DMS153 treated with DMSO at 0.1 percent for 48 hours (cell line): ENCODE results near the gene KCNQ2.

Experiments
- DNase-seq: peaks from one replicate; lab custom pipeline; 2025; ENCODE audit not compliant: unreplicated experiment; lab: John Stamatoyannopoulos, UW

Gene KCNQ2

DNA sequence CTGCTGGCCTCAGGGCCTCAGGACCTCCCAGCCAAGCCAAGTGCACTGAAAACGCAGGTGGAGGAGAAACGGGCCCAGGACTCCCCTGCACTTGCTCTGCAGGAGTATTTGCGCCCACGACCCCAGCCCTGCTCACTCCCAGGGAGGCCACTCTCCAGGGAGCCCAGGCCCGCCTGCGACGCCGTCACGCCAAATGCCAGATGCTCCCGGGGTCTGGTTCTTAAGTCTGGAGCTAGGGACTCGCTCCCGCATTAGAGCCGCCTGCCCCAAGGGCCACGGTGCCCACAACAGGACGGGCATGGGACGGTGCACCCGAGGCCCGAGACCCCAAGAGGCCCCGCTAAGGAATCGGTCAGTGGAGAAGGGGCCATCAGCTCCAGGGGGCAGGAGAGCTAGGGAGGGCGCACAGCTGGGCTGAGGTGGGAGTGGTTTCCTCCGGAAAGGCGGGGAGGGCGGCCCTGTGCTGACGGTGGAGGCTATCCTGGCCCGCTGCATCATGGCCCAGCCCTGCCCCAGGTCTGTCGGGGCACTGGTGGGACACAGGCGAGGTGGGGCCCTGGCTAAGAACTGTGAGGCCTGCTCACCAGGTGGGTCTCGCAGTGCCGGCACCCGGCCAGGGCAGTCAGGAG is 67.2 kb downstream of the KCNQ2 start:
- DNase-seq = no peak

DNA sequence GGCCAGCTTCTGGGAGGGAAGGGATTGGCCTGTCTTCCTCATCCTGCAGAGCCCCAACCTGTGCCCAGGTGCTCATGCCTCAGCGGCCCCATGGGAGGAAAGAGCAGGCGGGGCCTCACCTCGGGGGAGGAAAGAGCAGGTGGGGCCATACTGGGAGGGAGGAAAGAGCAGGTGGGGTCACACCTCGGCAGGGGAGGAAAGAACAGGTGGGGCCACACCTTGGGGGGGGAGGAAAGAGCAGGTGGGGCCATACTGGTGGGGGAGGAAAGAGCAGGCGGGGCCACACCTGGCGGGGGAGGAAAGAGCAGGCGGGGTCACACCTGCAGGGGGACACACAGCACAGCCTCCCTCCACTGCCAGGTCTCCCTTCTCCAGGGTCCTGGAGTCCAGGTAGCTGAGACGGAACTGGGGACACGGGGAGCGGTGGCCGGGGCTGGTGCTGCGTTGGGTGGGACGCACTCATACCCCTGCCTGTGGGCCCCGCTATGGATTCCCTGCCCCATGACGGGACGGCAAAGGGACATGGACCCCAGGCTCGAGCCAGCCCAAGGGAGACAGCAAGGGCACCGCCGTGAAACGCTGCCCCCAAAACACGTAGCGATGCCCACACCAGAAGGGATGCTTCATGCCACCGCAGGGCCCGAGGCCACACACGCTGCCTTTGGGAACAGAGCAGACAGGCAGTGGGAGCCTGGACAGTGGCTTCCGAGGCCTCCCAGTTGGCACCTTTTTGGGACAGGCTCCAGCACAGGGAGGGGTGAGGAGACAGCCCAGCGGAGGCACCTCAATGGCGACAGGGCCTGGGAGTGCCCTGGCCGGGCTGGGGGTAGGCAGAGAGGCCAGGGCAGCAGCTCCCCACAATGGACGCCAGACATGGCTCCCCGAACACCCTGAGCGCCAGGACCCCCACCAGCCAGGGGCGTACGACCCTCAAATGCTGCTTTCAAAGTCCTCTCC is 68.0 kb downstream of the KCNQ2 start:
- DNase-seq = no peak

DNA sequence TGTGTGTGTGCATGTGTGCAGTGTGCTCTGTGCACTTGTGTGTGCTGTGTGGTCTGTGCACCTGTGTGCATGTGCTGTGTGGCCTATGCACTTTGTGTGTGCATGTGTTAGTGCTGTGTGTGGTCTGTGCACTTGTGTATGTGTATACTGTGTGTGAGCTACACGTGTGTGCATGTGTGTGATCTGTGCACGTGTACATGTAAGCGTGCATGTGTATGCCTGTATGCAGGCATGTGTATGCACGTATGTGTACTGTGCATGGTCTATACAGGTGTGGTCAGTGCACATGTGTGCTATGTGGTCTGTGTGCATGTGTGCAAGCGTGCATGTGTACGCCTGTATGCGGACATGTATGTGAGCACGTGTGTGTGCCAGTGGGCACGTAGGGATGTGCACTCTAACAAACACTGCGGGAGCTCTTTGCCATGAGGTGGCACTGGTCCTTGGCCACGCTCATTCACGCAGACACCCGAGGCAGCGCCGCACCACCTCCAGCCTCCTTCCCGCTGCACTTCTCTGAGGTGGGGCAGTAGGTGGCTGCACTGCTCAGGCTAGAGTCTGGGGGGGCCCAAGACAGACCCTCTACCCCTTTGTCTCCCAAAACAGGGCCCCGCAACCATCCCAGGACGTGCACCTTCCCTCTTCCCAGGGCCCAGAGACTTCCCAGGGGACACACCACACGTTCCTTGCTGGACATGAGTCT is 68.9 kb downstream of the KCNQ2 start:
- DNase-seq = no peak

DNA sequence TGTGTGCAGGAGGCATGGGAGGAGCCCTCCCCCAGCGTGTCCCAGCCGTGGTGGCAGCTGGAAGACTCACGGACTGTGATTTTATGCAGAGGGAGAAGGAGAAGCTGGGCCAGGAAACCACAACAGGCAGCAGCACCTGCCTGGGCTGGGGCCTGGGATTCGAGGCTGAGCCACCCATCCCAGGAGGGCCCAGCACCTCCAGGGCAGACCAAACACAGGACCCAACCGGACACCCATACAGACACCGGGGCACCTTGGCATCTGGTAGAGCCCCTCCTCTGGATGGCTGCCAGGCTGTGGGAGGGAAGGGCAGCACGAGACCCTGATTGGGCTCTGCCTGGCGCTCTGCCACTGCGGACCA is 69.6 kb downstream of the KCNQ2 start:
- DNase-seq = no peak

DNA sequence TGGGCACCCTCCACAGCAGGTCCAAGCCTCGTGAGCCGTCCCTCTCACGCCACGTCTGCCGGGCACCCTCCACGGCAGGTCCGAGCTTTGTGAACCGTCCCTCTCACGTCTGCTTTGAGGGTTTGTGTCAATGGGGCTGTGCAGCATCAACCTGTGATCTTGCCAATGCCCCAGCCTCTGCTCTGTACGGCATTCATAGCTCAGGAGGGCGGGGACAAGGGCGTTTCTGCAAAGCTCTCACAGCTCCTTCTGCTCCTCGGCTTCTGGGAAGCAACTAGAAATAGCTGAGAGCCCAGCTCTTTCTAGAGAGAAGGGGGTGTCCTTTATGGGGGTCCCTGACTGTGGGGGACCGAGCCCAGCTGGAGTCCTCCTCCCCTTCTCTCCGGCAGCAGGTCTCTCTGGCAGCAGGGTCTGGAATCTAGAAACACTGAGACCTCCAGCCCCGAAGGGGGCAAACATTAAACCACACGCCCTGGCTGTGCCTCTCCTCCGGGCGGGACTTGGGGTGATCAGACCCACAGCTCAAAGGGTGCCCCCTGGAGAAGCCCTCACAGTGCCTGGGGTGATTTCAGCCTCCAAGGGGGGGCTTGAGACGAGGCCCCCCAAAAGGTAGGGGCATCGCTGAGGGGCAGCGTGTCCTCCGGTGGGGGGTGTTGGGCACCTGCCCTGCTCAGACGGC is 70.1 kb downstream of the KCNQ2 start:
- DNase-seq = no peak

DNA sequence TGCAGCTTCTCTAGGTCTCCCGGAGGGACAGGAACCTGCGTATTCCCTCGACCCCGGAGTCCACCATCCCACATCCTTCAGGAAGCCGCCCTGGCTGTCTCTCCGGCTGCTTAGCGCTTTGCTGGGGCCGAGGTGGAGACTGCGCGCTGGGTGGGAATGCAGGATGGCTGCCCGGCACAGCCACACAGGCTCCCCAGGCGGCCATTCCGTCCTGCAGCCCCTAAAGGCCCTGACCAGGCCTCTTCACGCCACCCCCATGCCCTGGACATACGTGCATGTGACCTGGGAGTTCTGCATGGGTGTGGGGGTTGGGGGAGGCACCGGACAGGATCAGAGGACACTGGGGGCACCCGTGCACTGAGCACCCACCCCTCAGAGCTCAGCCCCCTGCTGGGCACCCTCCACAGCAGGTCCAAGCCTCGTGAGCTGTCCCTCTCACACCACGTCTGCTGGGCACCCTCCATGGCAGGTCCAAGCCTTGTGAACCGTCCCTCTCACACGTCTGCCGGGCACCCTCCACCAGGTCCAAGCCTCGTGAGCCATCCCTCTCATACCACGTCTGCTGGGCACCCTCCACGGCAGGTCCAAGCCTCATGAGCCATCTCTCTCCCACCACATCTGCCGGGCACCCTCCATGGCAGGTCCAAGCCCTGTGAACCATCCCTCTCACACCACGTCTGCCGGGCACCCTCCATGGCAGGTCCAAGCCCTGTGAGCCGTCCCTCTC is 70.9 kb downstream of the KCNQ2 start:
- no peak for DNase-seq

DNA sequence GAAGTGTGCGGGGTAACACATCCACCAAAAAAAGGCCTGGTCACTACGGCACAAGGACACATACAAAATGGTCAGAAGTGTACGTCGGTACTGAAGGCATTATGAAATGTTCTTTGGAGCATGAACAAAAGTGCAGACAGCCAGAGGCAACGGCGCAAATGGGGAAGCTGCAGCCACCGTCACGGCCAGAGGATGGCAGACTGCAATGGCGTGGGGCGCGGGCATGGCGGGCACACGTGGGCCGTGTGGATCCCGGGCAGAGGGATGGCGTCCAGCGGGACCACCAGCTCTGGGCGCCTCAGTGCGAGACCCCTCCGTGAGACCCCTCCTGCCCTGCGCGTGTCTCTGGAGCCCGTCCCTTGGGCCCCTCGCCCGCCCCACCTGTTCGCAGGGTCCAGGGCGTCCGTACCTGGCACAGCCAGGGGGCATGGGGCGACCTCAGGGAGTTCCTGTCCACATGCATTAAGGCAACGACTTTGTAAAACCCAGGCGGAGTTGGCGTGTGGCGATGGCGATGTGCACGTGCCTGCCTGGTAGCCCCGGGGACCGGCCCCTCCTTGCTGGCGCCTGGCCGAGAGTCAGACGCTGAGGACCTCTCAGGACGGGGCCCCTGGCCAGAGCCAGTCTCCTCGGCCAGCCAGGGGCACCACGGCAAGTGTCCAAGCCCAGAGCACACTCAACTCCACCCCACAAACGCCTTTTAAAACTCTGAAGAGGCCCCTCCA is 71.8 kb downstream of the KCNQ2 start:
- DNase-seq = no peak

DNA sequence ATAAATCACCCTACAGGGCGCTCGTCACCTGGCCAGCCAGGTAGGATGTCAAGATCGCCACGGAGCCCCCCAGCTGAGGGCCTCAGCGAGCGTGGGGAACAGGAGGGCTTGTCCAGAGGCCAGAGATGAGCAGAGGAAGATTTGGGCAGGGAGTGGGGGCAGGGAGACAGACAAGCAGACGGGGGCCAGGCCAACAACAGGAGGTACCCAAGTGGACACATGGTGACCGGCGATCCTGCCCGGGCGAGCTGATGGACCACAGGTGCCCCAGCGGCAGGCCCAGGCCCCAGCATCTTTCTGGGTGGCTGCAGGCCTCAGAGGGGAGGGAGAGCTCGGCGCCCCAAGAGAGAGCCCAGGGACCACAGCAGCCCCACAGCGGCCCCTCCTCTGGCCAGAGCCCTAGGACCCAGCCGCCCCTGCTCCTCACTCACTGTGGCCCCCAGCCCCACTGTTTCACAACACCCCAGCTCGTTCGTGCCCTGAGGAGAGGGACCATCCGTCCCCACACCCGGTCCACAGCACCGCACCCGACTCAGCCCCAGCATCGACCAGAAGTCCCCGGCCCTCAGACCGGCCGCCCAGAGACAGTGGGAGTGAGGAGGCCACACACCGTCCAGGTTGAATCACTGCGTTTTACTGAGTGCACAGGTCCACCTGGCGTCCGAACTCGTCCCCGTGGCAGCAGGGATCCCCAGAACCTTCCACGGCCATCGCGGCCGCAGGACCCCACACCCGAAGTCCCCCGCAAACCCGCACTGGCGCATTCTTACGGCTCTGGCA is 72.7 kb downstream of the KCNQ2 start:
- no peak for DNase-seq

DNA sequence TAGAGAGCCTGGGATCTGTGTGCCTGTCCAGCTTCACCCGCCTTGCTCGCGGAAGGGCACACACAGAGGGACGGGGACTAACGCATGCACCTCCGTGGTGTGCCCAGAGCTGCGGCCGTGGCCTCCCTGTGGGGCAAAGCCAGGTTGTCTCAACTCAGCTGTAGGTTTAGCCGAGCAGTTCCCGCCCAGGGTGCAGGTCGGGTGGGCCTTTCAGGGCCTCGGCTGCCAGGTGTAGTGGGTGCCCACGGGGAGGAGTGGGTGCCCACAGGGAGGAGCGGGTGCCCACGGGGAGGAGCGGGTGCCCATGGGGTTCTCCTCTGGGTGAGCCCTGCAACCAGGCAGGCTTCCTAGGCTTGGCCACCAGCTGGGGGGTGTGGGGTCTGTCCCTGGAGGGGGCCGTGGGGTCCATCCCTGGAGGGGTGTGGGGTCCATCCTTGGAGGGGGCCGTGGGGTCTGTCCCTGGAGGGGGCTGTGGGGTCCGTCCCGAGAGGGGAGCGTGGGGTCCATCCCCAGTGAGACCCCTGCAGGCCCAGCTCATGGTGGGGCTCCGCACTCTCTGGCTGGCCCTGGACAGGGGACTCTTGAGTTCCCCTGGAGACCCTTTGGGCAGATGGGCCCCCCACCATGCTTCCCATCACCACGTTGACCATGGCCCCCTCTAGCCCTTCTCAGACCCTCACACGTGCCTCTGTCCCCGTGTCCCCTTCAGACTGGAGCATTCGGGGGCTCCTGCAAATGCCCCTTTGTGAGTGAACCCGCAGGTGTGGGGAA is 73.5 kb downstream of the KCNQ2 start:
- no peak for DNase-seq

DNA sequence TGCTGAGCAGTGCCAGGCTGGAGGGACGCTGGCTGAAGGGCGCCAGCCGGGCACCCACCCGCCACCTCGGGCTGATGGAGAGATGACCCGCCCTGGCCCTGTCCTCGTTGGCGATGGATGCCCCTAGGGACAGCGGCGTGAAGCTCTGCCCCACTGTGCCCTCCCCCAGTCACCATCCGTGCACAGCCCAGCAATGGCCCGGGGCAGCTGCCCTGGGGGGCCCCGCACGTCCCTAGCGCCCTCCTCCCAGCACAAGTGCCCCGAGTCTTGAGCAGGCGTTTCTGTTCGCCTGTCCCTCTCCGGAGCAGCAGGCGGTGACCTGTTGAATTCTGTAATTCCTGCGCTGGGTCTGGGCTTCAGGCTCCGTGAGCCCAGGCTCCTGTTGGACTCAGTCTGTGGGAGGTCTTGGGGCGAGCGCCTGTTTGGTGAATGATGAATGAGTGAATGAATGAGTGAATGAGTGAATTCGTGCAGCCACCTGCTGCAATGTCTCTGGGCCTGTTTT is 74.5 kb downstream of the KCNQ2 start:
- no peak for DNase-seq

DNA sequence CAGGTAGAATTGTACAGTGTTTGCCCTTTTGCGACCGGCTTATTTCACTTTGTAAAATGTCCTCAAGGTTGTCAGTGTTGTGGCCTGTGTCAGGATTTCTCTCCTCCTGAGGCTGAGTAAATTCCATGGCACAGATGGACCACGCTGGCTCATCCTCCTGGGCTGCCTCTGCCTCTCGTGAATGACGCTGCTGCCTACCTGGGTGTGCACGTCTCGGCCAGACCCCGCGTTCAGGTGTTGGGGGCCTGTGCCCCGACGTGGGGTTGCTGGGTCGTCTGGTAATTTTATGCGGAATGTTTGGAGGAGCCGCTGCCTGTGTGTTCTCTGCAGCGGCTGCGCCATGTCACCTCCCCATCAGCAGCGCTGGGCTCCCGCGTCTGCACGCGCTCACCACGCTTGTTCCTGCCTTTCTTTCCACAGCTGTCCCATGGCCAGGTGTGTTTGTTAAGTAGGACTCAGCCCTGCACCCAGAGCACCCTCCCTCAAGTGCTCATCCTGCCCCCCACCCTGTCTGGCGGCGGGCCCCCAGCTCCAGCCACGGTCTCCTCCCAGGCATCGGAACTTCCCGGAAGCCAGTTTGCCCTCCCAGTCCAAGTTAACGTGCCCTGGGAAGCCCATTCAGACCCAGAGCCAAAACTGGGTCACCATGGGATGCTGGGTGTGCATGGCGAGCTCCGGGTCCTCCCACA is 75.2 kb downstream of the KCNQ2 start:
- no peak for DNase-seq

DNA sequence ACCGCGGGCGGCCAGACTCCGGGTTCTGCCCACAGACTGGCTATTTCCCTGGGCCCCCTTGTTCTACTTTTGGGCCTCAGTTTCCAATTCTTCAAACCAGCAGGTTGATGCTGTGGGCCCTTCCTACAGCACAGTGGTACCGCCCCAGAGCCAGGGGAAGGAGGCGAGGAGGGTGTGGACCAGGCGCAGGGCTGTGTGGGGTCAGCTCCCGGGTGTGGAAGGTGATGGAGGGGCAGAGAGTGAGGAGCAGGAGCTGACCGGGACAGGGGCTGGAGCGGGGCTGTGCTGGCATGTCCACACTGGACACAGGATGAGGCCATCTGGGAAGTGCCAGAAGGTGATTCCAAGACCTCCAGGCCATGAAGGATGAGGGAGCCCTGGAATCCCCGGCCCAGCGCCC is 76.2 kb downstream of the KCNQ2 start:
- no peak for DNase-seq

DNA sequence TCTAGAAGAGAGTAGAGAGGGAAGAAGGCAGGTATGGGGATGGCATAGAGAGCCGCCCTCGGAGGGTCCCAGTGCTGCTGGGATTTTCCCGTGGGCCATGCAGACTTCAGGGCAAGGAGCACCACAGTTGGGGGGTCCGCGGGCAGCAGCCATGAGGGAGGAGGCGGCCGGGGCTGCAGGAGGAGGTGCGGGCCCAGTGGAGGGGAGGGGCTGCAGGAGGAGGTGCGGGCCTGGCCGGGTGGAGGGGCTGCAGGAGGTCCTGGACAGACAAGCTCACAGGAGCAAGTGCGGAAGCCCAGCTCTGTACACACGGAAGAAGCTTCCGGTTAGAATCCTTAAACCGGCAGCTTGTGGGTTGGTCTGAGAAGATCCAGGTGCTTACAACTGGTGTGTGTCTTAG is 76.7 kb downstream of the KCNQ2 start:
- DNase-seq = no peak

DNA sequence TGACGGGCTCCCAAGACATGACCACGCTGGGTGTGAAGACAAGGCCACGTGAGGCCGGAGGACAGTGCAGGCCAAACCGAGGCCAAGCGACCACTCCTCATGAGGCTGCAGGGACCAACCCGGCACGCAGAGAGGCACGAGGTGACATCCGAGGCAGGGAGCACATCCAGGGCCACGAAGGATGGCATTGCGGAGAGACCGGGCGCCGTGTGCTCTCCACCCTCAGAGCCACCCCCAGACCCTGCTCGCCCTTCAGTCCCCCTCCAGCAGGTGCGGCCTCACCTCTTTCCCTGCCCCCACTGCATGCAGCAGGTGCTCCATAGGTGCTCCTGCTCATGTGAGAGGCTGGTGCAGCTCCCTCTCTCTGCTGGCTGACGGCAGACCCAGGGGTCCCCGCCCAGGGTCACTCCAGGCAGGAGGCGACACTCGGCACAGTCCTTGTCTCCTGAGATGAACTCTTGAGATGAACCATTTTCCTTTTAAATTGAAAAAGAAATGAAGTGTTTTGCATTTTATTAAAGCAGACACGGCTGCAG is 77.5 kb downstream of the KCNQ2 start:
- DNase-seq = no peak

DNA sequence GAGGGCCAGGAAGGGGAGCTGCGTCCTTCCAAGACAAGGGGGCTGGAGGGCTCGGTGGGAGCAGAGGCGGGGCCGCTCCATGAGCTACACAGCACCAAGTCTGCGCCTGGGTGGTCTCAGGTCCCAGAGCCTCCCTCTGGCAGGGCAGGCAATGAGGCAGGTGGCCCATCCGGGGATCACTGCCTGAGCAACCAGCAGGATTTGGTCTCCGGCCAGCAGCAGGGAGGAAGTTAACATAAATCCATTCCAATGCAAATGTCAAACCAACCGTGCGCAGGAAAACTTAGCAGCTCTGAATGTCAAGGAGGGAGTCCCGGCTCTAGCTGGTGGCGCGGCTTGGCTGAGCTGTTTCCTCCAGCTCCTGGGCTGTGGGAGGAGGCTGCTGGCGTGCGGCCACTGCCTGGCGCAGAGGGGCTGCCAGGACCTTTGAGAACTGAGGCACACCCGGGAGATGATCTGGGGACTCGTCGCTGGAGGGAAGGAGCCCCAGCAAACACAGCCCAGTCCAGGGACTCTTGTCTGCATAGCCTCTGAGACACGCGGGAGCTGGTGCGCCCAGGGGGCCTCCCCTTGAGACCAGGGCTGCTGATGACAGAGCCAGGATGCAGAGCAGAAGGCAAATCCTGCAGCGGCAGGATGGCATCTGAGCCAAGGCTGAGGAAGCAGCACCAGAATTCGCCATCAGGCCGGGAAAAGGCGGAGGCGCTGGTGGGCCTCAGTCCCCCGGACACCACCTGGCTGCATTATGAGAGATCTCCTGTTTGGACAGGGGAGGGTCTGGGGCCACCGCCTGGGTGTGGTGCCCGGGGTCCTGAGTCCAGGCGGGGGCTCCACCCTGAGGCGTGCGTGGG is 78.2 kb downstream of the KCNQ2 start:
- no peak for DNase-seq

DNA sequence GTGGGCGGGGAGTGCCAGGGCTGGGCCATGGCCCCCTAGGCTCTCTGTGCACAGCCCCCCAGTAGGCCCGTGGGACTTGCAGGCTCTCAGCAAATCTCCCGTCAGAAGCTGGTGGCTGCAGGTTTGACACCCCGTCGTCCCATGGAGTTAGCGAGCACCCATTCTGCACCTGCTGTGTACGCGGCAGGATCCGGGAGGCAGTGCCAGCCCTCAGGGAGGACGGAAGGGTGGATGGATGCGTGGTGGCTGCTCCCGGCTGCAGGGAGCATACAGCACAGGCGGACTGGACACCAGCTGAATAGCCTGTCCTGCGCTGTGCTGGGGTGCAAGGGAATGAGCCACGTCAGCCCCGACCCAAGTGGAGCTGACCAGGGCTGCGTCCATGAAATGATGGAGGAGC is 78.9 kb downstream of the KCNQ2 start:
- DNase-seq = no peak
